Stimulated activated naive B cell treated with anti-CD40 and anti-IgM and Interleukin-4, amounts not matched to agents 10 μg/mL and 1 μg/mL and 100 μg/mL, for 72 hours (primary cell): Measurements from ENCODE around the gene STIM2.
"Not testable (repeated sequence)": the region's sequence is repeated elsewhere in the genome, so short reads cannot be mapped to it uniquely, and the experiment has no call there.

ENCODE experiments used
- ATAC-seq, 2 donors: fragments of 150-1000 bp; cut with Tn5 transposase; replicated peaks; 2 replicates each; pipeline ENCODE4 v1.10.0; 2021; ENCODE audit warnings: moderate library complexity in 1 of 2
- DNase-seq: peaks from one replicate; pipeline ENCODE4 v3.0.0; 2021
- H3K27ac Mint-ChIP-seq: one replicate; pipeline ENCODE4 v1.8.0; 2022; ENCODE audit warnings: mild to moderate bottlenecking, mixed read lengths
- H3K27me3 Mint-ChIP-seq, 2 donors: one replicate each; pipeline ENCODE4 v1.8.0; 2022; ENCODE audit warnings: mixed read lengths in 2 of 2
- H3K36me3 Mint-ChIP-seq, 2 donors: one replicate each; pipeline ENCODE4 v1.8.0; 2022; ENCODE audit warnings: mixed read lengths in 2 of 2, mild to moderate bottlenecking in 1 of 2
- H3K4me1 Mint-ChIP-seq, 2 donors: one replicate each; pipeline ENCODE4 v1.8.0; 2022; ENCODE audit warnings: mixed read lengths in 2 of 2, mild to moderate bottlenecking in 1 of 2
- H3K4me3 Mint-ChIP-seq, 2 donors: one replicate each; pipeline ENCODE4 v1.8.0; 2022; ENCODE audit warnings: mild to moderate bottlenecking in 2 of 2, mixed read lengths in 2 of 2, moderate library complexity in 1 of 2
- H3K9me3 Mint-ChIP-seq, 2 donors: one replicate each; pipeline ENCODE4 v1.8.0; 2022; ENCODE audit warnings: mixed read lengths in 2 of 2, mild to moderate bottlenecking in 1 of 2

The STIM2 gene

GRCh38 chr4:26860157-26860921, at the start of gene STIM2:
Gene STIM2, plus strand, starts transcription at chr4:26860841.
- peak; percentile 69 to 73 for ATAC-seq
- Mint-ChIP-seq H3K4me1 (peaks cover 36 to 63% of the 10 kb centered on the region in 2 donors), H3K4me3 (peak within 1 kb of the TSS; percentile 96 to 98), H3K9me3 (no peaks in the 10 kb centered on the region), H3K27me3 (no peaks in the 10 kb centered on the region), H3K36me3 (peaks cover 4% of the 10 kb centered on the region in 2 donors), H3K27ac (peak within 1 kb of the TSS; percentile 99)
- DNase-seq: peak; percentile 100

GRCh38 chr4:26811571-26811970, 49.1 kb upstream of the STIM2 start:
- not testable (repeated sequence) for ATAC-seq, H3K9me3 Mint-ChIP-seq, H3K36me3 Mint-ChIP-seq, H3K4me3 Mint-ChIP-seq, H3K27ac Mint-ChIP-seq, DNase-seq
- Mint-ChIP-seq H3K27me3 (peaks cover 44 to 54% of the 10 kb centered on the region in 2 donors), H3K4me1 (peaks cover 37 to 50% of the 10 kb centered on the region in 2 donors)

GRCh38 chr4:26812049-26812714, 48.5 kb upstream of the STIM2 start:
- Mint-ChIP-seq H3K9me3 (peaks cover 6 to 7% of the 10 kb centered on the region in 2 donors), H3K36me3 (peaks cover 5 to 8% of the 10 kb centered on the region in 2 donors), H3K4me3 (no peak overlapping the region), H3K4me1 (peaks cover 34 to 44% of the 10 kb centered on the region in 2 donors), H3K27me3 (peaks cover 49 to 57% of the 10 kb centered on the region in 2 donors), H3K27ac (no peak overlapping the region)
- DNase-seq: no peak
- ATAC-seq: no peak

GRCh38 chr4:26813698-26814097, 46.9 kb upstream of the STIM2 start:
- H3K36me3 Mint-ChIP-seq: peaks cover 5 to 8% of the 10 kb centered on the region in 2 donors
- H3K27ac Mint-ChIP-seq: no peak overlapping the region
- H3K9me3 Mint-ChIP-seq: peaks cover 6 to 7% of the 10 kb centered on the region in 2 donors
- DNase-seq (no peak), ATAC-seq (no peak)
- H3K27me3 Mint-ChIP-seq: peaks cover 60 to 67% of the 10 kb centered on the region in 2 donors
- peaks cover 34 to 41% of the 10 kb centered on the region in 2 donors for H3K4me1 Mint-ChIP-seq
- H3K4me3 Mint-ChIP-seq: no peak overlapping the region

- H3K27me3 Mint-ChIP-seq: peaks cover 49 to 58% of the 10 kb centered on the region in 2 donors
- no peak overlapping the region for H3K4me3 Mint-ChIP-seq
- H3K27ac Mint-ChIP-seq: no peak overlapping the region
- H3K9me3 Mint-ChIP-seq: peaks cover 6 to 7% of the 10 kb centered on the region in 2 donors
- DNase-seq: no peak
- no peak for ATAC-seq
- H3K36me3 Mint-ChIP-seq: peaks cover 5 to 8% of the 10 kb centered on the region in 2 donors
- peaks cover 36 to 42% of the 10 kb centered on the region in 2 donors for H3K4me1 Mint-ChIP-seq
These were observed 45.4 kb upstream of the STIM2 start for GRCh38 chr4:26815199-26815598.

- no peak for ATAC-seq
These were observed 44.9 kb upstream of the STIM2 start for GRCh38 chr4:26815706-26816105.

GRCh38 chr4:26819026-26819425, 41.6 kb upstream of the STIM2 start:
- peaks cover 5 to 10% of the 10 kb centered on the region in 2 donors for H3K36me3 Mint-ChIP-seq
- H3K4me1 Mint-ChIP-seq: peaks cover 41 to 55% of the 10 kb centered on the region in 2 donors
- no peak overlapping the region for H3K4me3 Mint-ChIP-seq
- H3K27ac Mint-ChIP-seq: no peak overlapping the region
- peak; percentile 27 to 33 for ATAC-seq
- peaks cover 9 to 13% of the 10 kb centered on the region in 2 donors for H3K9me3 Mint-ChIP-seq
- no peak for DNase-seq
- peaks cover 29 to 51% of the 10 kb centered on the region in 2 donors for H3K27me3 Mint-ChIP-seq

More at GRCh38 chr4:26815706-26816105, 44.9 kb upstream of the STIM2 start:
- Mint-ChIP-seq H3K4me3 (no peak overlapping the region), H3K27ac (no peak overlapping the region), H3K27me3 (peaks cover 44 to 53% of the 10 kb centered on the region in 2 donors), H3K36me3 (peaks cover 5 to 8% of the 10 kb centered on the region in 2 donors), H3K4me1 (peaks cover 34 to 42% of the 10 kb centered on the region in 2 donors), H3K9me3 (peaks cover 6 to 7% of the 10 kb centered on the region in 2 donors)
- no peak for DNase-seq

- peaks cover 29 to 50% of the 10 kb centered on the region in 2 donors for H3K27me3 Mint-ChIP-seq
- no peak overlapping the region for H3K4me3 Mint-ChIP-seq
- H3K36me3 Mint-ChIP-seq: peaks cover 5 to 10% of the 10 kb centered on the region in 2 donors
- peaks cover 9 to 13% of the 10 kb centered on the region in 2 donors for H3K9me3 Mint-ChIP-seq
- H3K27ac Mint-ChIP-seq: peak overlapping the region; percentile 28
- ATAC-seq (peak; percentile 55 to 60), DNase-seq (peak; percentile 8)
- peaks cover 43 to 59% of the 10 kb centered on the region in 2 donors for H3K4me1 Mint-ChIP-seq
These were observed 41.1 kb upstream of the STIM2 start for GRCh38 chr4:26819478-26820095.

GRCh38 chr4:26820346-26820745, 40.3 kb upstream of the STIM2 start:
- peaks cover 23 to 45% of the 10 kb centered on the region in 2 donors for H3K27me3 Mint-ChIP-seq
- no peak for ATAC-seq
- DNase-seq: no peak
- no peak overlapping the region for H3K4me3 Mint-ChIP-seq
- H3K36me3 Mint-ChIP-seq: peaks cover 3 to 7% of the 10 kb centered on the region in 2 donors
- no peak overlapping the region for H3K27ac Mint-ChIP-seq
- peaks cover 9 to 13% of the 10 kb centered on the region in 2 donors for H3K9me3 Mint-ChIP-seq
- H3K4me1 Mint-ChIP-seq: peaks cover 43 to 65% of the 10 kb centered on the region in 2 donors

GRCh38 chr4:26821031-26821430, 39.6 kb upstream of the STIM2 start:
- Mint-ChIP-seq H3K4me3 (no peak overlapping the region), H3K9me3 (peaks cover 9 to 13% of the 10 kb centered on the region in 2 donors), H3K27me3 (peaks cover 22 to 42% of the 10 kb centered on the region in 2 donors), H3K4me1 (peaks cover 43 to 66% of the 10 kb centered on the region in 2 donors), H3K27ac (no peak overlapping the region), H3K36me3 (peaks cover 3 to 7% of the 10 kb centered on the region in 2 donors)
- DNase-seq (no peak), ATAC-seq (no peak)

GRCh38 chr4:26821677-26822503, 38.8 kb upstream of the STIM2 start:
- peak overlapping the region; percentile 35 to 49 for H3K4me3 Mint-ChIP-seq
- peaks cover 20 to 38% of the 10 kb centered on the region in 2 donors for H3K27me3 Mint-ChIP-seq
- peaks cover 3 to 7% of the 10 kb centered on the region in 2 donors for H3K36me3 Mint-ChIP-seq
- H3K27ac Mint-ChIP-seq: peak overlapping the region; percentile 83
- H3K4me1 Mint-ChIP-seq: peaks cover 47 to 70% of the 10 kb centered on the region in 2 donors
- peak; percentile 31 for DNase-seq
- peaks cover 9 to 13% of the 10 kb centered on the region in 2 donors for H3K9me3 Mint-ChIP-seq
- ATAC-seq: peak; percentile 43 to 54

- Mint-ChIP-seq H3K4me3 (peak overlapping the region; percentile 35 to 49), H3K4me1 (peaks cover 47 to 75% of the 10 kb centered on the region in 2 donors), H3K36me3 (peaks cover 3 to 7% of the 10 kb centered on the region in 2 donors), H3K27me3 (peaks cover 14 to 32% of the 10 kb centered on the region in 2 donors), H3K27ac (peak overlapping the region; percentile 83), H3K9me3 (peaks cover 9 to 13% of the 10 kb centered on the region in 2 donors)
- ATAC-seq (peak; percentile 72 to 78), DNase-seq (peak; percentile 17)
These were observed 38.1 kb upstream of the STIM2 start for GRCh38 chr4:26822546-26822945.

- Mint-ChIP-seq H3K27me3 (peaks cover 13 to 32% of the 10 kb centered on the region in 2 donors), H3K27ac (peak overlapping the region; percentile 83), H3K9me3 (peaks cover 9 to 13% of the 10 kb centered on the region in 2 donors), H3K4me3 (peak overlapping the region in 1 of 2 donors; percentile 49), H3K4me1 (peaks cover 47 to 75% of the 10 kb centered on the region in 2 donors)
- not testable (repeated sequence) for ATAC-seq, H3K36me3 Mint-ChIP-seq, DNase-seq
These were observed 37.7 kb upstream of the STIM2 start for GRCh38 chr4:26822974-26823373.
